Endothelial cell of umbilical vein (primary cell): ENCODE measurements around the gene GLRX.

Source experiments
- CTCF ChIP-seq, 2 donors: IDR thresholded peaks; 1 replicate in 1 of 2; 2 replicates in 1 of 2; pipeline ENCODE4 v1.5.1; 2011; ENCODE audit warnings: low read length in 2 of 2, mild to moderate bottlenecking in 2 of 2, moderate library complexity in 2 of 2, control low read depth in 1 of 2, inconsistent platforms in 1 of 2, low read depth in 1 of 2; ENCODE audit not compliant: insufficient read depth in 1 of 2; ENCODE audit errors: extremely low read depth in 1 of 2
- POLR2AphosphoS5 ChIP-seq: IDR thresholded peaks from 2 replicates; pipeline ENCODE4 v1.6.1; 2012; ENCODE audit warnings: low read depth, mild to moderate bottlenecking, control low read depth, low read length, moderate library complexity; ENCODE audit not compliant: insufficient read depth

- TF ChIP-seq CTCF (IDR thresholded peaks at IDR 0.05; ENCODE audit: extremely low read depth in 1 of 2, insufficient read depth in 1 of 2, low read depth in 1 of 2, low read length in 2 of 2), result no peak
- TF ChIP-seq POLR2AphosphoS5, result no peak
Measured at GRCh38 chr5:95868136-95868535, 45.6 kb upstream of the GLRX start.
